ENCODE data around the gene IFNA6.
A peak's percentile ranks its signal among the peaks of the same experiment; 100 is the strongest.

IFNA6 gene

DNA sequence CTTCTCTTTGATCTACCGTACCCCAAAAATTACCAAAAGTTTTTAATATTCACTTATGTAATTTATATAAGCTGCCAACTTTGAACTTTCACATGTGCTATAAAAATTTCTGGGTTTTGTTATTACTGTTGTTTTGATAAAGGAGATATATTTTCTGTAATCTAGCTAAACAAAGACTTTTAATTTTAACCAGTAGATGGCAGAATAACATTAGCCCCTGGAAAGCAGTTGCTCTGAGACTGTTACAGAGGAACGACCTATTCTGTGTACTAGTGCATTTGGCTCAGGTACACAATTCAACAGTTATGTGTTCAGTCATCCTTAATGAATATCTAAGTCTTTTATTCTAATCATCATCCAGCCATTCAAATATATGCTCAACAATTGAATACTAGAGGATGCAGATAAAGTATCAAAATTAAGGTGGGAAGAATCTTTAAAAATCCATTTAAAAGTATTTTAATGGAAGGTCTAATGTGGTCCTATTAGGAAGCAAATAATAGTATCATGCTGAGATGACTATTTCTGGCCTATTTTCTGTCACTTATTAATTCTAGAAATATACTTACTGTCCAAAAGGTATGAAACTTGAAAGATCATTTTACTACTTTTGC is 24.1 kb downstream of the IFNA6 start:
- peak; percentile 7 for DNase-seq

GRCh38 chr9:21324047-21324446 is 26.6 kb downstream of the IFNA6 start:
- DNase-seq: no peak

GRCh38 chr9:21322911-21323461 is 27.7 kb downstream of the IFNA6 start:
- DNase-seq: no peak

DNA sequence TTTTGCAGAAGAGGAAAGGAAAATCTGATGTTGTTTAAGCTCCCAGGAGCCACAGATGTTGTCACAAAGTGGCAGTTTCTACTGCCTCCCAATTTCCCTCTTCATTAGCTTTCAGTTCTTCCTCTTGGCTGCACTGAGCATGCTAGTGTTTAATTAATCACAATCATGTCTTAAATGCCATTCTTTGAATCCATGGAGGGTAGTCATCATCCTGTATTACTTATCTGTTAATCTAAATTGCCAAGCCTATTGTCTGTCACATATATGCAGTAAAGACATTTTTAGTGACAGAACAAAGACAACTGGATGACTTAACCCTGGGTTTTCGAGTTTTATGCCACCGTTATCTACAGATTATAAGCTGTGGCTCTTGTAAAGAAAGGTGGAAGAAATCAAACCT is 30.2 kb downstream of the IFNA6 start:
- DNase-seq: no peak

DNA sequence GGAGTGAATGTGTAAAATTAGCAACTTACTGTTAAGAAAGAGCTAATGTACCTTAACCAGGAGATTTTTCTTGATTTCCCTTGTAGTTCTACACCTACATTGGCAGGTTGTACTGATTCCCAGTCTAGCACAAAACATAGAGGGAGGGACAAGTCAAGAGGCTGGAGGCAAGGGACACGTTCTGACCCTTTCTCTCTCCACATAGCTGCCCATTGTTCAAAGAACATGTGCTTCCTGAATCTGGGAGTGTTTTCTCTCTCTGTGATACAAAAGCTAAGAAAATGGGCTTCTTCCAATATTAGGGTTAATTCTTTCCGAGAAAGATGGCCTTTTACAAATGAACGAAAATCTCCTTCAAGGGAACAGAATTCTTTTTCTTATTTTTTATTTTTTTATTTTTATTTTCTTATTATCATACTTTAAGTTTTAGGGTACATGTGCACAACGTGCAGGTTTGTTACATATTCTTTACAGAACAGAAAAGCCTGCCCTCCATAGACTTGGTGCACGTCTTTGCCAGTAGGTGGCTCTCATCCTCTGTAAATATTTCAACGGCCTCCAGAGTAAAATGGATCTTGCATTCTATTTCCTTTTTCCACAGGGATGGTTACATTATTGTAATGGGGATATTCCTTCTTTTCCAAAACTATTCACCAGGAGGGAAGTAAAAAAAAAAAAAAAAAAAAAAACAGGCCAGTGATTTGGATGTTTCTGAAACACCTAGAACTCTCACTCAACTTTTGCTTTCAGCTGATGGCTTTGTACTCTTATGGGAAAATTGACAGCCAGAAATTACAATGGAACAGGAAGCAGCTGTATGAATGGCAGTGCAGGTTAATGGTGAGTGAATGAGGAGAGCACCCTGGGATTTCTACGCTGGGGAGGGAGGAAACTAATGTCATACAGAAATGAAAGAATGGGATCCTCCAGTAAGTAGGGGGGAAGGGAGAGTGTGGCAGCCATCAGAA is 32.4 kb downstream of the IFNA6 start:
- DNase-seq: peak; percentile 14

DNA sequence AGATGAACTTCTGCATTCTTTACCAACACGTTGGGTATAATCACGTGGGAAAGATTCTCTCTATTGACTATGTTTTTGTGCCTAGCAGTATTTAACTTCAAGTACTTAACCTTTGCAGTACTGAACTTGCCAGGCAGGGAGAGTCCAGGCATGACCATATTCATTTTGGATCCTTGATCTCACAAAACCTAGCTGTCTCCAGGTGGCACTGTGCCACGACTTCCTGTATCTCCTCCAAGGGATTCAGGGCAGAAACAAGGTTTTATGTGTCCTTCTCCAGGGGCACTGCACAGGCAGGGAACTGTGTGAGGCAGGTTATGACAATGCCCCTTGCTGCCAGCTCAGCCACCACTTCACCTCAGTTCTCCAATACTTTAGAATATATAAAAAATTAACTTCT is 33.8 kb downstream of the IFNA6 start:
- no peak for DNase-seq

GRCh38 chr9:21316032-21316842 is 34.5 kb downstream of the IFNA6 start:
- DNase-seq: no peak

- no peak for DNase-seq
Observed at GRCh38 chr9:21314152-21314551, 36.5 kb downstream of the IFNA6 start.

GRCh38 chr9:21311889-21312288 is 38.8 kb downstream of the IFNA6 start:
- no peak for DNase-seq

DNA sequence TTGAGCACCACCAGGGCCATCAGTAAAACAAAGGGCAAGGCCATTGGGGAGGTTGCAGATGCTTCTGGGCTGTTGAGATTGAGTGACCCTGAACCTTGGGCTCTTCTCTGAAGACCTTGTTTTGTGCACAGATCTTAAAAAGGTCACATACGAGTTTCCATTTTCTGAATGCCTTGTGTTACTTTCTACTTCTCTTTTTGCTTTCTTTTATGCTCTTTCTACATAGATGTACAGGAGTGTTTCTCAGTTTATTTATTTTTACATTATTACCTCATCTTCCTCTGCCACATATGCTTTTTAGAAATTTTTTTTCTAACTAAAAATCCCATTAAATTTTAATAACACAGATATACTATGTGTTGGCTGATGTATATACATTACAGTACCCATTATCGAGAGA is 45.5 kb downstream of the IFNA6 start, which contains the start of gene IFNA5:
Gene IFNA5 (minus strand): TSS at position 101 of the 400 bp plus-strand sequence. CDS start 57 bp downstream, at position 44.
- DNase-seq: no peak

Data from effector CD4-positive, alpha-beta T cell (primary cell).